Measurements from ENCODE around the gene DIDO1. TPM values are rescaled to one million over a fixed set of nuclear protein-coding genes. Genes with fewer than 3 reads are reported as not detected.

The DIDO1 gene
- total and polyA plus RNA-seq, 2 of the 13 experiments (the other 11 are each of a cell fraction or from before 2014, with no cell fraction given): 75.0 to 75.1 TPM

- TF ChIP-seq CHCHD3 (CRISPR knock-in tag; IDR thresholded peaks at IDR 0.05): no peak
- no peak for TF ChIP-seq CCDC6 (CRISPR knock-in tag; IDR thresholded peaks at IDR 0.05)
- TF ChIP-seq, protein P1, sequence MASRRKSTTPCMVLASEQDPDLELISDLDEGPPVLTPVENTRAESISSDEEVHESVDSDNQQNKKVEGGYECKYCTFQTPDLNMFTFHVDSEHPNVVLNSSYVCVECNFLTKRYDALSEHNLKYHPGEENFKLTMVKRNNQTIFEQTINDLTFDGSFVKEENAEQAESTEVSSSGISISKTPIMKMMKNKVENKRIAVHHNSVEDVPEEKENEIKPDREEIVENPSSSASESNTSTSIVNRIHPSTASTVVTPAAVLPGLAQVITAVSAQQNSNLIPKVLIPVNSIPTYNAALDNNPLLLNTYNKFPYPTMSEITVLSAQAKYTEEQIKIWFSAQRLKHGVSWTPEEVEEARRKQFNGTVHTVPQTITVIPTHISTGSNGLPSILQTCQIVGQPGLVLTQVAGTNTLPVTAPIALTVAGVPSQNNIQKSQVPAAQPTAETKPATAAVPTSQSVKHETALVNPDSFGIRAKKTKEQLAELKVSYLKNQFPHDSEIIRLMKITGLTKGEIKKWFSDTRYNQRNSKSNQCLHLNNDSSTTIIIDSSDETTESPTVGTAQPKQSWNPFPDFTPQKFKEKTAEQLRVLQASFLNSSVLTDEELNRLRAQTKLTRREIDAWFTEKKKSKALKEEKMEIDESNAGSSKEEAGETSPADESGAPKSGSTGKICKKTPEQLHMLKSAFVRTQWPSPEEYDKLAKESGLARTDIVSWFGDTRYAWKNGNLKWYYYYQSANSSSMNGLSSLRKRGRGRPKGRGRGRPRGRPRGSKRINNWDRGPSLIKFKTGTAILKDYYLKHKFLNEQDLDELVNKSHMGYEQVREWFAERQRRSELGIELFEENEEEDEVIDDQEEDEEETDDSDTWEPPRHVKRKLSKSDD (CRISPR knock-in tag; IDR thresholded peaks at IDR 0.05; ENCODE audit: low read depth): no peak
Observed at GRCh38 chr20:62832212-62832922, 93.9 kb downstream of the DIDO1 start (continued).

GRCh38 chr20:62831854-62832211 lies 94.5 kb downstream of the DIDO1 start:
- FAIRE-seq: peak; percentile 83
- Histone ChIP-seq H3K79me2 (ENCODE audit: insufficient read depth, low read length) (no peaks in the 10 kb centered on the region), H3K4me3 (replicated peaks in 1 of 3; ENCODE audit: insufficient read depth in 1 of 3, low read depth in 2 of 3, low read length in 3 of 3) (no peak overlapping the region), H3K4me1 (ENCODE audit: insufficient read depth, low read length) (peaks cover 23% of the 10 kb centered on the region), H3K9me3 (ENCODE audit: low read length) (no peaks in the 10 kb centered on the region), H4K20me1 (ENCODE audit: insufficient read depth, low read length) (no peaks in the 10 kb centered on the region), H3K27me3 (ENCODE audit: control insufficient read depth in 1 of 2, insufficient read depth in 2 of 2, low read length in 2 of 2) (no peaks in the 10 kb centered on the region), H2AFZ (ENCODE audit: low read length) (no peak overlapping the region), H3K9ac (ENCODE audit: insufficient read depth, low read depth, low read length) (no peak overlapping the region), H3K27ac (ENCODE audit: extremely low read length, insufficient read depth, low read length) (no peak overlapping the region), H3K36me3 (replicated peaks in 1 of 2; ENCODE audit: control insufficient read depth in 1 of 2, insufficient read depth in 2 of 2, low read length in 2 of 2) (peaks cover 14 to 16% of the 10 kb centered on the region in 2 experiments; a peak in 4 of 5 replicates), H3K4me2 (ENCODE audit: low read depth, low read length) (peak overlapping the region; percentile 0; the same call in 1 of the 2 replicates)
- in situ Hi-C loops (cut with HindIII; ENCODE audit: extremely low pct_ligation_motif_present, low pct_unique_long_range_greater_than_20kb) (no loop called here), intact Hi-C loops (cut with micrococcal nuclease; ENCODE audit: unreplicated experiment) (no loop called here)
- ChIA-PET CTCF (ENCODE audit: low intra/inter-chr PET ratio, low total read pairs) (no interaction called here), POLR2A (interaction anchor here (1.0 to 3.2 kb wide), 5 partner anchors 9 to 122 kb away, joined by 3 to 22 read pairs (median 4); partner anchors contain the start of gene TCFL5)
- DNase-seq (ENCODE audit: low spot score): peak; percentile 65
- WGBS (ENCODE audit: low lambda C conversion rate): 44% methylated on average over 10 of the region's 10 CpGs
- BruUV-seq (replicated peaks): TSS peak; percentile 28
- peak; percentile 53 for ATAC-seq
- TF ChIP-seq FOXA3 (CRISPR knock-in tag; IDR thresholded peaks at IDR 0.05) (0 out of 2 replicates have a peak, but pooled peaks have one; percentile 12), BCL6 (CRISPR knock-in tag; IDR thresholded peaks at IDR 0.05) (peak; percentile 60; the same call in 1 of the 2 replicates), ZFX (CRISPR knock-in tag; IDR thresholded peaks at IDR 0.05; ENCODE audit: low read depth) (peak; percentile 46; the same call in 1 of the 2 replicates), TEAD3 (CRISPR knock-in tag; optimal IDR thresholded peaks at IDR 0.05; ENCODE audit: borderline replicate concordance) (peak; percentile 50), ZNF615 (CRISPR knock-in tag; IDR thresholded peaks at IDR 0.05; ENCODE audit: borderline replicate concordance) (no peak), PHF8 (CRISPR knock-in tag; IDR thresholded peaks at IDR 0.05) (0 out of 2 replicates have a peak, but pooled peaks have one; percentile 18), ZNF362 (CRISPR knock-in tag; IDR thresholded peaks at IDR 0.05; ENCODE audit: borderline replicate concordance) (no peak), SOX5 (CRISPR knock-in tag; IDR thresholded peaks at IDR 0.05; ENCODE audit: borderline replicate concordance) (peak; percentile 42; the same call in 1 of the 2 replicates)
- TF ChIP-seq, protein P2, sequence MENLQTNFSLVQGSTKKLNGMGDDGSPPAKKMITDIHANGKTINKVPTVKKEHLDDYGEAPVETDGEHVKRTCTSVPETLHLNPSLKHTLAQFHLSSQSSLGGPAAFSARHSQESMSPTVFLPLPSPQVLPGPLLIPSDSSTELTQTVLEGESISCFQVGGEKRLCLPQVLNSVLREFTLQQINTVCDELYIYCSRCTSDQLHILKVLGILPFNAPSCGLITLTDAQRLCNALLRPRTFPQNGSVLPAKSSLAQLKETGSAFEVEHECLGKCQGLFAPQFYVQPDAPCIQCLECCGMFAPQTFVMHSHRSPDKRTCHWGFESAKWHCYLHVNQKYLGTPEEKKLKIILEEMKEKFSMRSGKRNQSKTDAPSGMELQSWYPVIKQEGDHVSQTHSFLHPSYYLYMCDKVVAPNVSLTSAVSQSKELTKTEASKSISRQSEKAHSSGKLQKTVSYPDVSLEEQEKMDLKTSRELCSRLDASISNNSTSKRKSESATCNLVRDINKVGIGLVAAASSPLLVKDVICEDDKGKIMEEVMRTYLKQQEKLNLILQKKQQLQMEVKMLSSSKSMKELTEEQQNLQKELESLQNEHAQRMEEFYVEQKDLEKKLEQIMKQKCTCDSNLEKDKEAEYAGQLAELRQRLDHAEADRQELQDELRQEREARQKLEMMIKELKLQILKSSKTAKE (CRISPR knock-in tag; IDR thresholded peaks at IDR 0.05; ENCODE audit: borderline replicate concordance): peak; percentile 45; the same call in 1 of the 2 replicates
- TF ChIP-seq, protein P3, sequence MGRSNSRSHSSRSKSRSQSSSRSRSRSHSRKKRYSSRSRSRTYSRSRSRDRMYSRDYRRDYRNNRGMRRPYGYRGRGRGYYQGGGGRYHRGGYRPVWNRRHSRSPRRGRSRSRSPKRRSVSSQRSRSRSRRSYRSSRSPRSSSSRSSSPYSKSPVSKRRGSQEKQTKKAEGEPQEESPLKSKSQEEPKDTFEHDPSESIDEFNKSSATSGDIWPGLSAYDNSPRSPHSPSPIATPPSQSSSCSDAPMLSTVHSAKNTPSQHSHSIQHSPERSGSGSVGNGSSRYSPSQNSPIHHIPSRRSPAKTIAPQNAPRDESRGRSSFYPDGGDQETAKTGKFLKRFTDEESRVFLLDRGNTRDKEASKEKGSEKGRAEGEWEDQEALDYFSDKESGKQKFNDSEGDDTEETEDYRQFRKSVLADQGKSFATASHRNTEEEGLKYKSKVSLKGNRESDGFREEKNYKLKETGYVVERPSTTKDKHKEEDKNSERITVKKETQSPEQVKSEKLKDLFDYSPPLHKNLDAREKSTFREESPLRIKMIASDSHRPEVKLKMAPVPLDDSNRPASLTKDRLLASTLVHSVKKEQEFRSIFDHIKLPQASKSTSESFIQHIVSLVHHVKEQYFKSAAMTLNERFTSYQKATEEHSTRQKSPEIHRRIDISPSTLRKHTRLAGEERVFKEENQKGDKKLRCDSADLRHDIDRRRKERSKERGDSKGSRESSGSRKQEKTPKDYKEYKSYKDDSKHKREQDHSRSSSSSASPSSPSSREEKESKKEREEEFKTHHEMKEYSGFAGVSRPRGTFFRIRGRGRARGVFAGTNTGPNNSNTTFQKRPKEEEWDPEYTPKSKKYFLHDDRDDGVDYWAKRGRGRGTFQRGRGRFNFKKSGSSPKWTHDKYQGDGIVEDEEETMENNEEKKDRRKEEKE (IDR thresholded peaks at IDR 0.05): no peak

All from HepG2 (cell line).